HG02943 (cell line): ENCODE results near the gene KIAA1755.

Source experiments
- ATAC-seq: cut with Tn5 transposase; IDR thresholded peaks from one replicate; pipeline ENCODE4 v1.9.1; 2021; ENCODE audit warnings: mild to moderate bottlenecking, low read depth, moderate library complexity; ENCODE audit not compliant: unreplicated experiment

Gene KIAA1755

GRCh38 chr20:38260378-38261053 lies at the start of gene KIAA1755:
Gene KIAA1755, minus strand, starts transcription at chr20:38260735. Its CDS starts 235 bp downstream, at chr20:38260500.
- ATAC-seq = no peak

- no peak for ATAC-seq
Observed at GRCh38 chr20:38308447-38308846, 47.9 kb upstream of the KIAA1755 start.

- no peak for ATAC-seq
Observed at GRCh38 chr20:38308047-38308438, 47.5 kb upstream of the KIAA1755 start.

- no peak for ATAC-seq
Observed at GRCh38 chr20:38307371-38308046, 47.0 kb upstream of the KIAA1755 start.

- no peak for ATAC-seq
Observed at GRCh38 chr20:38306379-38306778, 45.8 kb upstream of the KIAA1755 start.

GRCh38 chr20:38305541-38305940 lies 45.0 kb upstream of the KIAA1755 start:
- ATAC-seq = no peak

GRCh38 chr20:38304845-38305447 lies 44.4 kb upstream of the KIAA1755 start:
- ATAC-seq = no peak

GRCh38 chr20:38303908-38304379 lies 43.4 kb upstream of the KIAA1755 start, which contains the start of gene BPI:
Gene BPI, plus strand, starts transcription at chr20:38304156. Its CDS starts 68 bp downstream, at chr20:38304224.
- ATAC-seq = no peak

- ATAC-seq = no peak
Observed at GRCh38 chr20:38302786-38303185, 42.3 kb upstream of the KIAA1755 start.

GRCh38 chr20:38301309-38301708 lies 40.8 kb upstream of the KIAA1755 start:
- no peak for ATAC-seq

GRCh38 chr20:38300438-38300837 lies 39.9 kb upstream of the KIAA1755 start:
- no peak for ATAC-seq

- no peak for ATAC-seq
Observed at GRCh38 chr20:38299963-38300362, 39.4 kb upstream of the KIAA1755 start.

- ATAC-seq = no peak
Observed at GRCh38 chr20:38298768-38299288, 38.3 kb upstream of the KIAA1755 start.

- no peak for ATAC-seq
Observed at GRCh38 chr20:38297916-38298674, 37.6 kb upstream of the KIAA1755 start.

GRCh38 chr20:38296433-38296832 lies 35.9 kb upstream of the KIAA1755 start:
- ATAC-seq = no peak

- ATAC-seq = no peak
Observed at GRCh38 chr20:38295811-38296210, 35.3 kb upstream of the KIAA1755 start.

GRCh38 chr20:38294076-38294591 lies 33.6 kb upstream of the KIAA1755 start:
- no peak for ATAC-seq

- ATAC-seq = no peak
Observed at GRCh38 chr20:38293491-38294065, 33.0 kb upstream of the KIAA1755 start.

GRCh38 chr20:38291966-38292365 lies 31.4 kb upstream of the KIAA1755 start:
- no peak for ATAC-seq
